HG03469 (cell line): ENCODE results near the gene YES1.

ENCODE experiments used
- ATAC-seq: cut with Tn5 transposase; IDR thresholded peaks from one replicate; pipeline ENCODE4 v1.9.1; 2021; ENCODE audit warnings: mild to moderate bottlenecking, moderate library complexity, moderate number of reproducible peaks; ENCODE audit not compliant: unreplicated experiment

The YES1 gene

GRCh38 chr18:811892-812375 lies at the start of gene YES1:
Gene YES1, minus strand, starts transcription at chr18:812242. Its CDS starts 55,415 bp downstream, at chr18:756827.
- no peak for ATAC-seq

GRCh38 chr18:857986-858385 lies 45.9 kb upstream of the YES1 start:
- no peak for ATAC-seq

GRCh38 chr18:853471-853870 lies 41.4 kb upstream of the YES1 start:
- no peak for ATAC-seq

GRCh38 chr18:850960-851359 lies 38.9 kb upstream of the YES1 start:
- no peak for ATAC-seq

GRCh38 chr18:849021-849420 lies 37.0 kb upstream of the YES1 start:
- no peak for ATAC-seq

- ATAC-seq, result no peak
Observed at GRCh38 chr18:848062-848861, 36.2 kb upstream of the YES1 start.

- no peak for ATAC-seq
Observed at GRCh38 chr18:845152-845819, 33.2 kb upstream of the YES1 start.

- ATAC-seq, result no peak
Observed at GRCh38 chr18:841647-842370, 29.8 kb upstream of the YES1 start.

GRCh38 chr18:840516-840915 lies 28.5 kb upstream of the YES1 start:
- ATAC-seq, result no peak

GRCh38 chr18:840023-840408 lies 28.0 kb upstream of the YES1 start:
- no peak for ATAC-seq

GRCh38 chr18:839224-840022 lies 27.4 kb upstream of the YES1 start:
- ATAC-seq, result peak; percentile 95

- ATAC-seq, result no peak
Observed at GRCh38 chr18:837922-838321, 25.9 kb upstream of the YES1 start.

- ATAC-seq, result no peak
Observed at GRCh38 chr18:834082-834720, 22.2 kb upstream of the YES1 start.

GRCh38 chr18:833197-833596 lies 21.2 kb upstream of the YES1 start:
- ATAC-seq, result no peak

GRCh38 chr18:832085-832681 lies 20.1 kb upstream of the YES1 start:
- ATAC-seq, result no peak

- peak; percentile 49 for ATAC-seq
Observed at GRCh38 chr18:830315-830901, 18.4 kb upstream of the YES1 start.

GRCh38 chr18:829432-829831 lies 17.4 kb upstream of the YES1 start:
- ATAC-seq, result no peak

GRCh38 chr18:827093-827677 lies 15.1 kb upstream of the YES1 start:
- ATAC-seq, result no peak

GRCh38 chr18:825891-826585 lies 14.0 kb upstream of the YES1 start:
- no peak for ATAC-seq
